HepG2 (cell line): ENCODE results near the gene TECPR1. TPM values are rescaled to one million over a fixed set of nuclear protein-coding genes. Genes with fewer than 3 reads are reported as not detected.

Source experiments
- ATAC-seq: fragments of 200-7000 bp; cut with Tn5 transposase; 3 replicates; pipeline ENCODE4 v1.9.1; 2020; ENCODE audit warnings: mild to moderate bottlenecking, moderate library complexity
- BruUV-seq: library from RNA; stranded (reverse); fragments of 400-500 nt; replicated peaks from 2 replicates; lab custom pipeline; 2021; lab: Mats Ljungman, UMichigan
- CTCF ChIA-PET: fragments of 300-600 bp; formaldehyde crosslinking; extraction: SDS; loops from one replicate; lab custom pipeline; 2021; ENCODE audit warnings: low total read pairs, inconsistent platforms, low intra/inter-chr PET ratio; lab: Yijun Ruan, JAX
- POLR2A ChIA-PET: fragments of 350-600 bp; sonication (Branson Sonifier 250); formaldehyde crosslinking; loops from one replicate; lab custom pipeline; 2020; ENCODE audit warnings: antibody characterized with exemption, inconsistent platforms; lab: Yijun Ruan, JAX
- DNase-seq: peaks from one replicate; pipeline ENCODE4 v3.0.0-alpha.2; 2015; ENCODE audit warnings: low spot score
- FAIRE-seq: peaks from 3 replicates; lab custom pipeline; 2011; peaks lifted over from hg19 to GRCh38; lab: Jason Lieb, UNC
- H2AFZ ChIP-seq: one replicate; pipeline ENCODE4 v1.6.1; 2011; ENCODE audit warnings: low read length, inconsistent platforms
- H3K27ac ChIP-seq: fragments of 300-600 bp; 3 replicates; pipeline ENCODE4 v1.8.0; 2011; ENCODE audit warnings: mixed run types, mild to moderate bottlenecking, mixed read lengths, low read length, inconsistent platforms; ENCODE audit not compliant: insufficient read depth; ENCODE audit errors: extremely low read length
- H3K27me3 ChIP-seq, 2 experiments: fragments of 200-600 bp in 1 of 2; 2 replicates in 1 of 2; 3 replicates in 1 of 2; pipeline versions ENCODE4 v1.6.0 to v1.8.0; 2011; ENCODE audit warnings: low read length in 2 of 2, mild to moderate bottlenecking in 2 of 2, moderate library complexity in 2 of 2, inconsistent platforms in 1 of 2; ENCODE audit not compliant: insufficient read depth in 2 of 2, control insufficient read depth in 1 of 2
- H3K36me3 ChIP-seq, 2 experiments: fragments of 200-600 bp in 1 of 2; replicated peaks in 1 of 2; 2 replicates in 1 of 2; 3 replicates in 1 of 2; pipeline versions ENCODE4 v1.5.1 to v1.8.0; 2011; ENCODE audit warnings: low read length in 2 of 2, inconsistent platforms in 1 of 2; ENCODE audit not compliant: insufficient read depth in 2 of 2, control insufficient read depth in 1 of 2
- H3K4me1 ChIP-seq: 2 replicates; pipeline ENCODE4 v1.5.1; 2012; ENCODE audit warnings: low read length, inconsistent platforms; ENCODE audit not compliant: insufficient read depth
- H3K4me2 ChIP-seq: 2 replicates; pipeline ENCODE4 v1.6.0; 2011; ENCODE audit warnings: low read depth, low read length, inconsistent platforms
- H3K4me3 ChIP-seq, 3 experiments: fragments of 200-600 bp in 1 of 3; sonication (generic), shearing (Covaris generic) in 1 of 3; replicated peaks in 1 of 3; 2 replicates each; pipeline ENCODE4 v1.5.1; 2011 to 2016; ENCODE audit warnings: low read length in 3 of 3, inconsistent platforms in 2 of 3, low read depth in 2 of 3, mild to moderate bottlenecking in 2 of 3, control low read depth in 1 of 3, mixed read lengths in 1 of 3; ENCODE audit not compliant: insufficient read depth in 1 of 3
- H3K79me2 ChIP-seq: one replicate; pipeline ENCODE4 v1.6.1; 2011; ENCODE audit warnings: low read length, inconsistent platforms; ENCODE audit not compliant: insufficient read depth
- H3K9ac ChIP-seq: 2 replicates; pipeline ENCODE4 v1.6.0; 2011; ENCODE audit warnings: mild to moderate bottlenecking, low read depth, low read length, inconsistent platforms; ENCODE audit not compliant: insufficient read depth
- H3K9me3 ChIP-seq: 2 replicates; pipeline ENCODE4 v1.5.1; 2012; ENCODE audit warnings: mild to moderate bottlenecking, low read length
- H4K20me1 ChIP-seq: 2 replicates; pipeline ENCODE4 v1.6.0; 2011; ENCODE audit warnings: inconsistent platforms, mild to moderate bottlenecking, low read length, moderate library complexity; ENCODE audit not compliant: insufficient read depth
- AGO2 ChIP-seq: fragments of 200-400 bp; formaldehyde crosslinking; optimal IDR thresholded peaks from 2 replicates; pipeline ENCODE3; 2017; ENCODE audit warnings: mild to moderate bottlenecking, low read depth, low read length, moderate library complexity
- ATRX ChIP-seq: sonication (generic); formaldehyde crosslinking; IDR thresholded peaks from 2 replicates; pipeline ENCODE4 v1.4.0; 2020; ENCODE audit warnings: missing genetic modification reagents, borderline replicate concordance
- HNRNPK ChIP-seq: fragments of 200-400 bp; formaldehyde crosslinking; IDR thresholded peaks from 2 replicates; pipeline ENCODE4 v1.6.1; 2018; ENCODE audit warnings: low read length, low read depth, moderate library complexity, mild to moderate bottlenecking; ENCODE audit not compliant: poor library complexity, severe bottlenecking
- NFE2 ChIP-seq: sonication (generic); formaldehyde crosslinking; IDR thresholded peaks from 2 replicates; pipeline ENCODE4 v1.4.0; 2020; ENCODE audit warnings: missing genetic modification reagents
- POLR2AphosphoS2 ChIP-seq: IDR thresholded peaks from 2 replicates; pipeline ENCODE4 v1.6.1; 2011; ENCODE audit warnings: low read depth, low read length, improper control_type of control experiment
- SIX1 ChIP-seq: sonication (generic); formaldehyde crosslinking; IDR thresholded peaks from 2 replicates; pipeline ENCODE4 v1.4.0; 2020; ENCODE audit warnings: missing genetic modification reagents, borderline replicate concordance
- SNAI1 ChIP-seq: sonication (generic); formaldehyde crosslinking; IDR thresholded peaks from 2 replicates; pipeline ENCODE4 v1.5.0; 2020; ENCODE audit warnings: mild to moderate bottlenecking, missing genetic modification reagents, borderline replicate concordance
- ZNF225 ChIP-seq: sonication (generic); formaldehyde crosslinking; IDR thresholded peaks from 2 replicates; pipeline ENCODE4 v1.4.0; 2020; ENCODE audit warnings: mild to moderate bottlenecking, missing genetic modification reagents
- ZNF503 ChIP-seq: sonication (generic); formaldehyde crosslinking; IDR thresholded peaks from 2 replicates; pipeline ENCODE4 v1.4.0; 2020; ENCODE audit warnings: missing genetic modification reagents
- WGBS: methylation state at CpG from one replicate; pipeline ENCODE4 v1.1.6; 2017; ENCODE audit warnings: low lambda C conversion rate; 5-methylcytosine and 5-hydroxymethylcytosine counted together
- in situ Hi-C: cut with HindIII; loops from 2 replicates; pipeline ENCODE4 v1.10.0; 2017; ENCODE audit warnings: low pct_unique_long_range_greater_than_20kb; ENCODE audit not compliant: extremely low pct_ligation_motif_present
- intact Hi-C: fragments of 100-400 bp; cut with micrococcal nuclease; formaldehyde crosslinking; loops from one replicate; pipeline ENCODE4 v1.10.0; 2022; ENCODE audit not compliant: unreplicated experiment
- polyA plus RNA-seq, 8 experiments: library from polyadenylated mRNA; depleted of rRNA in 3 of 8; stranded (reverse) in 7 of 8; unstranded in 1 of 8; fragments of >200 nt; fragmentation: Illumina TruSeq in 4 of 8; extraction: Trizol in 4 of 8; gene quantifications; 2 replicates each; pipeline versions ENCODE4 v1.2.1 to v1.2.3, GENCODE V29; 2011 to 2016; ENCODE audit warnings: low read depth in 4 of 8, missing spikeins in 1 of 8, mixed read lengths in 1 of 8; ENCODE audit not compliant: insufficient read depth in 1 of 8
- total RNA-seq, 5 experiments: library from RNA; depleted of rRNA; stranded (reverse); fragments of >200 nt; fragmentation: Illumina TruSeq; extraction: Trizol; gene quantifications; 2 replicates each; pipeline ENCODE4 v1.2.3, GENCODE V29; 2016; ENCODE audit warnings: low read depth in 1 of 5

TECPR1 gene
- total and polyA plus RNA-seq, 2 of the 13 experiments (the other 11 are each of a cell fraction or from before 2014, with no cell fraction given), result 2.3 to 6.3 TPM

- TF ChIP-seq ZNF503 (no peak), NFE2 (no peak), POLR2AphosphoS2 (no peak), ATRX (no peak), SNAI1 (CRISPR knock-in tag) (no peak), SIX1 (no peak), HNRNPK (no peak)
Measured at GRCh38 chr7:98209166-98209920, 42.7 kb downstream of the TECPR1 start (continued).

- ATAC-seq, result no peak
- H3K4me3 ChIP-seq, result no peak overlapping the region
- CTCF ChIA-PET, result no interaction called here
- H3K27me3 ChIP-seq, result no peaks in the 10 kb centered on the region
- no peak overlapping the region for H3K9ac ChIP-seq
- peaks cover 12% of the 10 kb centered on the region for H3K4me1 ChIP-seq
- H2AFZ ChIP-seq, result no peak overlapping the region
- in situ Hi-C loops (no loop called here), intact Hi-C loops (no loop called here)
- TF ChIP-seq AGO2 (peak; percentile 34), ZNF225 (CRISPR knock-in tag) (no peak)
- 98% methylated on average over 42 of the region's 47 CpGs for WGBS
- peaks cover 18 to 46% of the 10 kb centered on the region in 2 experiments; a peak in 4 of 5 replicates for H3K36me3 ChIP-seq
- POLR2A ChIA-PET, result no interaction called here
- FAIRE-seq, result no peak
- H3K9me3 ChIP-seq, result no peaks in the 10 kb centered on the region
- H3K79me2 ChIP-seq, result no peaks in the 10 kb centered on the region
- BruUV-seq, result no TSS peak
- 0 out of 2 replicates have a peak, but pooled peaks cover 4% of the 10 kb centered on the region for H4K20me1 ChIP-seq
- H3K4me2 ChIP-seq, result no peak overlapping the region
- no peak for DNase-seq
- no peak overlapping the region for H3K27ac ChIP-seq
Measured at GRCh38 chr7:98206451-98207330, 45.3 kb downstream of the TECPR1 start.
